ENCODE results near the gene CCDC127. TPM values are rescaled to one million over a fixed set of nuclear protein-coding genes. Genes with fewer than 3 reads are reported as not detected.
"Not testable (repeated sequence)": the region's sequence is repeated elsewhere in the genome, so short reads cannot be mapped to it uniquely, and the experiment has no call there.

Gene CCDC127
- total and polyA plus RNA-seq, 2 of the 13 experiments (the other 11 are each of a cell fraction or from before 2014, with no cell fraction given), result 2.9 to 4.3 TPM

DNA sequence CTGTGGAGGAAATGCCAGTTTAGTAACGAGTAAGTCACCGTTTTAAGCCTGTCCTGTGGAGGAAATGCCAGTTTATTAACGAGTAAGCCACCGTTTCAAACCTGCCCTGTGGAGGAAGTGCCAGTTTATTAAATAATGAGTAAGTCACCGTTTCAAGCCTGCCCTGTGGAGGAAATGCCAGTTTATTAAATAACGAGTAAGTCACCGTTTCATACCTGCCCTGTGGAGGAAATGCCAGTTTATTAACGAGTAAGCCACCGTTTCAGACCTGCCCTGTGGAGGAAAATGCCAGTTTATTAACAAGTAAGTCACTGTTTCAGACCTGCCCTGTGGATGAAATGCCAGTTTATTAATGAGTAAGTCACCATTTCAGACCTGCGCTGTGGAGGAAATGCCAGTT, 34.6 kb upstream of the CCDC127 start:
- in situ Hi-C loops (cut with HindIII; ENCODE audit: extremely low pct_ligation_motif_present, low pct_unique_long_range_greater_than_20kb), result no loop called here
- CTCF ChIA-PET (ENCODE audit: low intra/inter-chr PET ratio, low total read pairs), result no interaction called here
- H3K79me2 ChIP-seq (ENCODE audit: insufficient read depth, low read length), result no peaks in the 10 kb centered on the region
- no peak overlapping the region for H3K4me2 ChIP-seq (ENCODE audit: low read depth, low read length)
- 97% methylated on average over 10 of the region's 10 CpGs for WGBS (ENCODE audit: low lambda C conversion rate)
- intact Hi-C loops (cut with micrococcal nuclease; ENCODE audit: unreplicated experiment), result no loop called here
- H3K4me3 ChIP-seq (replicated peaks in 1 of 3; ENCODE audit: insufficient read depth in 1 of 3, low read depth in 2 of 3, low read length in 3 of 3), result no peak overlapping the region
- peaks cover 6 to 37% of the 10 kb centered on the region in 2 experiments for H3K36me3 ChIP-seq (replicated peaks in 1 of 2; ENCODE audit: control insufficient read depth in 1 of 2, insufficient read depth in 2 of 2, low read length in 2 of 2)
- no peak overlapping the region for H3K9ac ChIP-seq (ENCODE audit: insufficient read depth, low read depth, low read length)
- H4K20me1 ChIP-seq (ENCODE audit: insufficient read depth, low read length), result no peaks in the 10 kb centered on the region
- H3K9me3 ChIP-seq (ENCODE audit: low read length), result no peaks in the 10 kb centered on the region
- H2AFZ ChIP-seq (ENCODE audit: low read length), result no peak overlapping the region
- no peaks in the 10 kb centered on the region for H3K4me1 ChIP-seq (ENCODE audit: insufficient read depth, low read length)
- H3K27ac ChIP-seq (ENCODE audit: extremely low read length, insufficient read depth, low read length), result no peak overlapping the region
- TF ChIP-seq ZNF891 (CRISPR knock-in tag; IDR thresholded peaks at IDR 0.05), result no peak
- TF ChIP-seq ZNF446 (CRISPR knock-in tag; IDR thresholded peaks at IDR 0.05), result no peak
- TF ChIP-seq ZNF256 (CRISPR knock-in tag; conservative IDR thresholded peaks at IDR 0.05), result no peak
- no peak for TF ChIP-seq ZNF121 (CRISPR knock-in tag; IDR thresholded peaks at IDR 0.05)
- TF ChIP-seq PAX8 (CRISPR knock-in tag; IDR thresholded peaks at IDR 0.05; ENCODE audit: borderline replicate concordance), result no peak
- TF ChIP-seq, protein P1, sequence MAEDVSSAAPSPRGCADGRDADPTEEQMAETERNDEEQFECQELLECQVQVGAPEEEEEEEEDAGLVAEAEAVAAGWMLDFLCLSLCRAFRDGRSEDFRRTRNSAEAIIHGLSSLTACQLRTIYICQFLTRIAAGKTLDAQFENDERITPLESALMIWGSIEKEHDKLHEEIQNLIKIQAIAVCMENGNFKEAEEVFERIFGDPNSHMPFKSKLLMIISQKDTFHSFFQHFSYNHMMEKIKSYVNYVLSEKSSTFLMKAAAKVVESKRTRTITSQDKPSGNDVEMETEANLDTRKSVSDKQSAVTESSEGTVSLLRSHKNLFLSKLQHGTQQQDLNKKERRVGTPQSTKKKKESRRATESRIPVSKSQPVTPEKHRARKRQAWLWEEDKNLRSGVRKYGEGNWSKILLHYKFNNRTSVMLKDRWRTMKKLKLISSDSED (CRISPR knock-in tag; IDR thresholded peaks at IDR 0.05), result no peak
- BruUV-seq (replicated peaks), result no TSS peak
- DNase-seq (ENCODE audit: low spot score) (no peak), FAIRE-seq (no peak), ATAC-seq (no peak)
- no peaks in the 10 kb centered on the region; a peak in 1 of 5 replicates for H3K27me3 ChIP-seq (ENCODE audit: control insufficient read depth in 1 of 2, insufficient read depth in 2 of 2, low read length in 2 of 2)
- POLR2A ChIA-PET, result no interaction called here

DNA sequence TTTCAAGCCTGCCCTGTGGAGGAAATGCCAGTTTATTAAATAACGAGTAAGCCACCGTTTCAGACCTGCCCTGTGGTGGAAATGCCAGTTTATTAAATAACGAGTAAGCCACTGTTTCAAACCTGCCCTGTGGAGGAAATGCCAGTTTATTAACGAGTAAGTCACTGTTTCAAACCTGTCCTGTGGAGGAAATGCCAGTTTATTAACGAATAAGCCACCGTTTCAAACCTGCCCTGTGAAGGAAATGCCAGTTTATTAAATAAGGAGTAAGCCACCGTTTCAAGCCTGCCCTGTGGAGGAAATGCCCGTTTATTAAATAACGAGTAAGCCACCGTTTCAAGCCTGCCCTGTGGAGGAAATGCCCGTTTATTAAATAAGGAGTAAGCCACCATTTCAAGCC, 34.0 kb upstream of the CCDC127 start:
- H3K9me3 ChIP-seq (ENCODE audit: low read length); ATAC-seq; DNase-seq (ENCODE audit: low spot score); H3K79me2 ChIP-seq (ENCODE audit: insufficient read depth, low read length); H3K9ac ChIP-seq (ENCODE audit: insufficient read depth, low read depth, low read length); POLR2A ChIA-PET; H3K27me3 ChIP-seq (ENCODE audit: control insufficient read depth in 1 of 2, insufficient read depth in 2 of 2, low read length in 2 of 2); FAIRE-seq; H3K4me3 ChIP-seq (replicated peaks in 1 of 3; ENCODE audit: insufficient read depth in 1 of 3, low read depth in 2 of 3, low read length in 3 of 3); CTCF ChIA-PET (ENCODE audit: low intra/inter-chr PET ratio, low total read pairs); H3K27ac ChIP-seq (ENCODE audit: extremely low read length, insufficient read depth, low read length); H3K4me1 ChIP-seq (ENCODE audit: insufficient read depth, low read length); BruUV-seq (replicated peaks); H4K20me1 ChIP-seq (ENCODE audit: insufficient read depth, low read length); in situ Hi-C loops (cut with HindIII; ENCODE audit: extremely low pct_ligation_motif_present, low pct_unique_long_range_greater_than_20kb); H2AFZ ChIP-seq (ENCODE audit: low read length); intact Hi-C loops (cut with micrococcal nuclease; ENCODE audit: unreplicated experiment); H3K4me2 ChIP-seq (ENCODE audit: low read depth, low read length): not testable (repeated sequence)
- peaks cover 8 to 35% of the 10 kb centered on the region in 2 experiments for H3K36me3 ChIP-seq (replicated peaks in 1 of 2; ENCODE audit: control insufficient read depth in 1 of 2, insufficient read depth in 2 of 2, low read length in 2 of 2)
- 96% methylated on average over 11 of the region's 11 CpGs for WGBS (ENCODE audit: low lambda C conversion rate)

DNA sequence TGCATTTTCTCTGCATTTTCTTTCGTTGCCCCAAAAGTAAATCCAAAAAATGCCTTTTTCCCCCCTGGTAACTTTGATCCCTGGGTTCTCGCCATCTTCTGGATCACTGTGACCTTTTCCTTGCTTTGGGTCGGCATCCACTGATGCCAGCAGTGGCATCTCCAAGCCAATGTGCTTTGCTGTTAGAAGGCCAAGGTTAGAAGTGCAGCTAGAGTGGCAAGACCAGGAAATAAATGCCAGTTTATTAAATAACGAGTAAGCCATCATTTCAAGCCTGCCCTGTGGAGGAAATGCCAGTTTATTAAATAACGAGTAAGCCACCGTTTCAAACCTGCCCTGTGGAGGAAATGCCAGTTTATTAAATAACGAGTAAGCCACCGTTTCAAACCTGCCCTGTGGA, 33.6 kb upstream of the CCDC127 start:
- H3K9ac ChIP-seq (ENCODE audit: insufficient read depth, low read depth, low read length); H3K79me2 ChIP-seq (ENCODE audit: insufficient read depth, low read length); H3K9me3 ChIP-seq (ENCODE audit: low read length); H3K4me2 ChIP-seq (ENCODE audit: low read depth, low read length); H3K27me3 ChIP-seq (ENCODE audit: control insufficient read depth in 1 of 2, insufficient read depth in 2 of 2, low read length in 2 of 2); ATAC-seq; H3K27ac ChIP-seq (ENCODE audit: extremely low read length, insufficient read depth, low read length); H4K20me1 ChIP-seq (ENCODE audit: insufficient read depth, low read length); CTCF ChIA-PET (ENCODE audit: low intra/inter-chr PET ratio, low total read pairs); FAIRE-seq; in situ Hi-C loops (cut with HindIII; ENCODE audit: extremely low pct_ligation_motif_present, low pct_unique_long_range_greater_than_20kb); BruUV-seq (replicated peaks); H2AFZ ChIP-seq (ENCODE audit: low read length); intact Hi-C loops (cut with micrococcal nuclease; ENCODE audit: unreplicated experiment); H3K4me1 ChIP-seq (ENCODE audit: insufficient read depth, low read length); H3K4me3 ChIP-seq (replicated peaks in 1 of 3; ENCODE audit: insufficient read depth in 1 of 3, low read depth in 2 of 3, low read length in 3 of 3); POLR2A ChIA-PET; DNase-seq (ENCODE audit: low spot score): not testable (repeated sequence)
- H3K36me3 ChIP-seq (replicated peaks in 1 of 2; ENCODE audit: control insufficient read depth in 1 of 2, insufficient read depth in 2 of 2, low read length in 2 of 2), result peaks cover 8 to 33% of the 10 kb centered on the region in 2 experiments; a peak in 4 of 5 replicates
- WGBS (ENCODE audit: low lambda C conversion rate), result 95% methylated on average over 8 of the region's 8 CpGs

Data from HepG2 (cell line).